Measurements from ENCODE around the gene CYFIP2. TPM values are rescaled to one million over a fixed set of nuclear protein-coding genes. Genes with fewer than 3 reads are reported as not detected.

Gene CYFIP2
- total RNA-seq, 1 experiment from 2014 or later: 95.3 TPM

- TF ChIP-seq E2F1 (CRISPR knock-in tag; IDR thresholded peaks at IDR 0.05): no peak
Measured at GRCh38 chr5:157358871-157359270, 92.9 kb downstream of the CYFIP2 start (continued).

GRCh38 chr5:157359356-157360055 is 93.6 kb downstream of the CYFIP2 start:
- no peak overlapping the region for H3K27ac Mint-ChIP-seq
- no peaks in the 10 kb centered on the region for H3K9me3 Mint-ChIP-seq
- DNase-seq (ENCODE audit: low spot score): no peak
- ChIA-PET POLR2A (interaction anchor here (0.9 kb wide), 1 partner anchor 17 kb away, joined by 3 read pairs; no protein-coding TSS in a partner anchor), CTCF (interaction anchor here (1.1 kb wide), 1 partner anchor 35 kb away, joined by 3 read pairs; no protein-coding TSS in a partner anchor)
- TF ChIP-seq EMX1 (CRISPR knock-in tag; IDR thresholded peaks at IDR 0.05) (no peak), TP53 (CRISPR knock-in tag; IDR thresholded peaks at IDR 0.05) (no peak), HMGA2 (CRISPR knock-in tag; IDR thresholded peaks at IDR 0.05) (no peak), MXD4 (CRISPR knock-in tag; IDR thresholded peaks at IDR 0.05; ENCODE audit: borderline replicate concordance) (no peak), IRF1 (CRISPR knock-in tag; IDR thresholded peaks at IDR 0.05) (no peak), ZNF281 (CRISPR knock-in tag; IDR thresholded peaks at IDR 0.05) (no peak), CTCF (IDR thresholded peaks at IDR 0.05) (no peak), CREB1 (CRISPR knock-in tag; IDR thresholded peaks at IDR 0.05) (no peak)
- no peak overlapping the region for H3K4me3 Mint-ChIP-seq
- no peaks in the 10 kb centered on the region for H3K4me1 Mint-ChIP-seq
- no peaks in the 10 kb centered on the region for H3K27me3 Mint-ChIP-seq (ENCODE audit: low read depth)
- no peak for ATAC-seq
- H3K36me3 Mint-ChIP-seq: peaks cover 32% of the 10 kb centered on the region

GRCh38 chr5:157362012-157362411 is 96.1 kb downstream of the CYFIP2 start:
- no peaks in the 10 kb centered on the region for H3K4me1 Mint-ChIP-seq
- POLR2A ChIA-PET: no interaction called here
- no peak overlapping the region for H3K4me3 Mint-ChIP-seq
- no peak for TF ChIP-seq ERG (CRISPR knock-in tag; IDR thresholded peaks at IDR 0.05)
- TF ChIP-seq CREB1 (CRISPR knock-in tag; IDR thresholded peaks at IDR 0.05): no peak
- TF ChIP-seq ZNF416 (CRISPR knock-in tag; IDR thresholded peaks at IDR 0.05): no peak
- TF ChIP-seq CTCF (IDR thresholded peaks at IDR 0.05): no peak
- TF ChIP-seq JUN (CRISPR knock-in tag; IDR thresholded peaks at IDR 0.05): no peak
- TF ChIP-seq ARID4B (CRISPR knock-in tag; IDR thresholded peaks at IDR 0.05; ENCODE audit: borderline replicate concordance): no peak
- TF ChIP-seq MLX (CRISPR knock-in tag; IDR thresholded peaks at IDR 0.05): no peak
- no peak for TF ChIP-seq KAT7 (CRISPR knock-in tag; IDR thresholded peaks at IDR 0.05; ENCODE audit: borderline replicate concordance)
- no peak for TF ChIP-seq IRF2 (CRISPR knock-in tag; IDR thresholded peaks at IDR 0.05; ENCODE audit: borderline replicate concordance, low read depth)
- no peak for TF ChIP-seq ELF4 (CRISPR knock-in tag; IDR thresholded peaks at IDR 0.05; ENCODE audit: low read depth)

More at GRCh38 chr5:157362012-157362411, 96.1 kb downstream of the CYFIP2 start:
- no peaks in the 10 kb centered on the region for H3K27me3 Mint-ChIP-seq (ENCODE audit: low read depth)
- CTCF ChIA-PET: no interaction called here
- H3K27ac Mint-ChIP-seq: no peak overlapping the region
- DNase-seq (ENCODE audit: low spot score) (no peak), ATAC-seq (no peak)
- H3K36me3 Mint-ChIP-seq: peaks cover 36% of the 10 kb centered on the region
- no peaks in the 10 kb centered on the region for H3K9me3 Mint-ChIP-seq

All from WTC11 (cell line).